Omental fat pad (tissue), 4 donors: ENCODE data around the gene NTSR1. TPM values are rescaled to one million over a fixed set of nuclear protein-coding genes. Genes with fewer than 3 reads are reported as not detected.

Experiments
- ATAC-seq: fragments of 150-250 bp; one replicate; pipeline ENCODE4 v1.9.1; 2016; ENCODE audit warnings: mild to moderate bottlenecking, moderate library complexity; ENCODE audit not compliant: low FRiP score
- DNase-seq: peaks from one replicate; pipeline ENCODE4 v3.0.0-alpha.2; 2019; ENCODE audit warnings: low spot score
- CTCF ChIP-seq, 3 donors: fragments of 450-650 bp; IDR thresholded peaks; one replicate each; pipeline ENCODE4 v1.5.1; 2016 to 2017; ENCODE audit warnings: antibody characterized with exemption in 3 of 3, mild to moderate bottlenecking in 3 of 3, moderate library complexity in 2 of 3
- total RNA-seq, 4 donors: library from RNA; depleted of rRNA; stranded (reverse); fragments of >200 nt; gene quantifications; one replicate each; pipeline ENCODE4 v1.1.0, GENCODE V29; 2016

NTSR1 gene
- total RNA-seq, 4 donors from 2014 or later, result 0.24 to 0.25 TPM; not detected in 2

GRCh38 chr20:62724692-62725595, 16.3 kb downstream of the NTSR1 start:
- ATAC-seq, result no peak
- DNase-seq, result no peak
- TF ChIP-seq CTCF (IDR thresholded peaks at IDR 0.05), result no peak

- no peak for DNase-seq
- ATAC-seq, result no peak
- no peak for TF ChIP-seq CTCF (IDR thresholded peaks at IDR 0.05)
Observed at GRCh38 chr20:62725596-62726268, 17.1 kb downstream of the NTSR1 start.

DNA sequence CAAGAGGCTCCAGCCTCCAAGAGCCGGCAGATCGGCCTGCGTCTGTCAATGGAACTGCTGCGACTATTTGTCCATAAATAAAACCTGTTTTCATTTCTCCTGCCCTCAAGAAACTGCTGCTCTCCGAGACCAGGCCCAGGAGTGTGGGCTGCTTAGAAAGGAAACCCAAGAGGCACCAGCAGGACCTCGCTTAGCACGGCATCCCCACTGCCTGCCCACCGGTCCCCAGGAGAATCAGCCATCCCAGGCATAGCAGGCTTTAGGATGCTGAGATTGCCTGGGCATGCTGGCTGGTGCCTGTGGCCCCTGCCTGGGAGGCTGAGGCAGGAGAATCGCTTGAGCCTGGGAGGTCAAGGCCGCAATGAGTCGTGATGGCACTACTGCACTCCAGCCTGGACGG, 17.6 kb downstream of the NTSR1 start:
- DNase-seq (no peak), ATAC-seq (no peak)
- no peak for TF ChIP-seq CTCF (IDR thresholded peaks at IDR 0.05)

DNA sequence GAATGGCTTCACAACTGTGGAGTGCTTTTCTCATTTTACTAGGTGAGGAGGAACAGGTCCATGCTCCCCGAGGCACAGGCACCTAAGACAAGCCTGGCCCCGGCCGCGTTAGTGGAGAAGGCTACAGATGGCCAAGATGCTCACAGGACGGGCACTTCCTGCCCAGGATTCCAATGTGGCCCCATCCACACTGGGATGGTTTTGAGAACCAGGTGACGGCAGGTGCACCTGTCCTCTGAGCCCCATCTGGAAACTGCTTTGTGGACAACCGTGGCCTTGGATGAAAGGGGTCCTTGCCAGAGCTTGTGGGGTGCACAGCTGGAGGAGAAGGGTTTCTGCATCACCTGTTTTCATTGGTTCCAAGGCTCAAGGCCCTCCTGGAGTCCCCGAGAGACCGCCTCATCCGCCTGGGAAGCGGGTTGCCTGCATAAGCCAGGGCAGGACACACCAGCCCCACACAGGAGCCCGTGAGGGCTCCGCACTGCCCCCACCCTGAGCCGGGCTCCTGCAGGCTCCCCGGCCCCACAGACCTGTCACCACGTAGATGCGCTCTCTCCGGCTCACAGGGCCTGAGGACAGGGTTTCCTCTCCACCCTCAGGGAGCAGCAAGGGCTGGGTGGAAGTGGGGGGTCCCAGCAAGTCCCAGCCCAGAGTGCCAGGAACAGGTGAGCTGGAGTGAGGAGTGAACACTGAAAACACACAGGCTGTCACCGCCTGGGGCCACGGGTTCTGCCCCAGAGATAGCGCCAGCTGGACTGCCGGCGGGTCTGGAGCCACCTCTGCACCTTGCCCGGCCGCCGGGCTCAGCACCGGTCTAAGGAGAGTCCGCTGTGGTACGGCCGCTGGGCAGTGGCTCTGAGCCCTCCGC, 18.3 kb downstream of the NTSR1 start:
- DNase-seq (no peak), ATAC-seq (no peak)
- TF ChIP-seq CTCF (IDR thresholded peaks at IDR 0.05), result no peak

DNA sequence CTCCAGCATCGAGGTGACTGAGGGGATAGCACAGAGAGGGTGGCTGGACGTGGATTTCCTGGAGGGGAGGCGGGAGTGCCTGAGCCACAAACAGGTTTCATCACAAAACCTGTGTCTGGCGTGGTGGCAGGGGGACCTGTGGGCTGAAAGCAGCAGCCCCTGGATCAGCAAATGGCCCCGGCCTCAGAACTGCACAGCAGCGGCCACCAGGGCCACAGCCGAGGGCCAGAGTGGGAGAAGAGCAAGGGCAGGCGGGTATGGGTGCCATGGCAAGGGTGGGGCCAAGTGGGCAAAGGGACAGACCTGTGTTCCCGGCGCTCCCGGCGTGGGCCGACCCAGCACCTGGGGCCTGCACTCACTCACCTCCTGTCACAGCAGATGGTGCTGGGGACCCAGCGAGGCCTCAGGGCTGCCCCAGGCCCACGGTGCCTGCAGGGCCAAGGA, 19.0 kb downstream of the NTSR1 start:
- no peak for DNase-seq
- no peak for ATAC-seq
- no peak for TF ChIP-seq CTCF (IDR thresholded peaks at IDR 0.05)

DNA sequence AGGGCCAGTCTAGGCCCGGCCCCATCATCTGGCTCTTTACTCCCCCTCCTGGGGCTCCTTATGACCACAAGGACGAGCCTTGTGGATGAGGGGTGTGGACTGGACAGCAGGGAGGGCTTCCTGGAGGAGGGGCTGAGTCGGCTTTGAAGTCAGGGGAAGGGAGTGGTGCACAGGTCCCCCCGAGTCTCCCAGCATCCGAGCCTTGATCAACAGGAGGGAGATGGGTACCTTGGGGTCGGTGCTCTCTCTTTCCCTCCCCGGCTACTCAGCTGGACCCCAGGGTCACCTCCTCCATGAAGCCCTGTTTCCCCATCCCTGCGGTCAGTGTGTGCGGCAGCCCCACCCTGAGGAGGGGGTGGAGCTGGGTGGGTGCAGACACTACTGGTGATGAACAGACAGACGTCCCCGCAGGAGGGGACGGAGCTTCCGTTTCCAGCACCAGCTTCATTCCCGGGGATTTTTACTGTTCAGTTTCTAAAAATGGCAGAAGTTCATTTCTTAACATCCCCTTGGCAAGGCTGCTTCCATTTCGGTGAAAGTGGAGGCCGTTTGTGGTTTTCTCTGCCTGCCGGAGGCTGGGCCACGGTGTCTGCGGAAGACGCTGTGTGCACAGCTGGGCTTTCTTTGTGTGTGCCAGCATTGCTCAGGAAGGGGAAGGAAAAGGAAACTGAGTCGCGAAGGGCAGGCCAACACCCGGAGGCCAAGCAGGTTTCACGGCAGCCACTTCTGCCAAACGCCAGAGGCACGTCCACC, 19.6 kb downstream of the NTSR1 start:
- TF ChIP-seq CTCF (IDR thresholded peaks at IDR 0.05), result no peak
- ATAC-seq (no peak), DNase-seq (no peak)
